Thoracic aorta (tissue), 2 donors: ENCODE data around the gene LYRM2. TPM values are rescaled to one million over a fixed set of nuclear protein-coding genes. Genes with fewer than 3 reads are reported as not detected.

ENCODE experiments used
- ATAC-seq: fragments of 150-250 bp; one replicate; pipeline ENCODE4 v1.8.0; 2017; ENCODE audit warnings: low read depth; ENCODE audit not compliant: insufficient number of reproducible peaks, low FRiP score
- DNase-seq: peaks from one replicate; pipeline ENCODE4 v3.0.0-alpha.2; 2020; ENCODE audit warnings: low spot score
- H3K27ac ChIP-seq, 2 donors: fragments of 200-600 bp; sonication (generic); 1 replicate in 1 of 2; 2 replicates in 1 of 2; pipeline ENCODE4 v1.5.1; 2016; ENCODE audit warnings: mild to moderate bottlenecking in 2 of 2, moderate library complexity in 2 of 2
- H3K27me3 ChIP-seq: fragments of 200-600 bp; sonication (generic); replicated peaks from 2 replicates; pipeline ENCODE4 v1.6.0; 2016; ENCODE audit warnings: mild to moderate bottlenecking; ENCODE audit not compliant: insufficient read depth
- H3K36me3 ChIP-seq: fragments of 200-600 bp; sonication (generic); one replicate; pipeline ENCODE4 v1.5.1; 2016
- H3K4me1 ChIP-seq, 2 donors: fragments of 200-600 bp; sonication (generic); 1 replicate in 1 of 2; 2 replicates in 1 of 2; pipeline versions ENCODE4 v1.5.1 to v1.6.0; 2016; ENCODE audit warnings: low read depth in 2 of 2, mild to moderate bottlenecking in 1 of 2; ENCODE audit not compliant: control insufficient read depth in 1 of 2
- H3K4me3 ChIP-seq: fragments of 200-600 bp; sonication (generic); 2 replicates; pipeline ENCODE4 v1.5.1; 2016; ENCODE audit warnings: mild to moderate bottlenecking
- H3K9me3 ChIP-seq: fragments of 200-600 bp; sonication (generic); 2 replicates; pipeline ENCODE4 v1.5.1; 2016
- total RNA-seq, 2 donors: library from RNA; depleted of rRNA; stranded (reverse); fragments of >200 nt; gene quantifications; one replicate each; pipeline versions ENCODE4 v1.1.0 to v1.2.3, GENCODE V29; 2016
- TF ChIP-seq, protein P1 (sequence below): fragments of 200-600 bp; sonication (generic); IDR thresholded peaks from one replicate; pipeline ENCODE4 v1.5.1; 2019; ENCODE audit warnings: antibody characterized with exemption

Gene LYRM2
- total RNA-seq, 2 donors from 2014 or later = 12.9 to 18.1 TPM

DNA sequence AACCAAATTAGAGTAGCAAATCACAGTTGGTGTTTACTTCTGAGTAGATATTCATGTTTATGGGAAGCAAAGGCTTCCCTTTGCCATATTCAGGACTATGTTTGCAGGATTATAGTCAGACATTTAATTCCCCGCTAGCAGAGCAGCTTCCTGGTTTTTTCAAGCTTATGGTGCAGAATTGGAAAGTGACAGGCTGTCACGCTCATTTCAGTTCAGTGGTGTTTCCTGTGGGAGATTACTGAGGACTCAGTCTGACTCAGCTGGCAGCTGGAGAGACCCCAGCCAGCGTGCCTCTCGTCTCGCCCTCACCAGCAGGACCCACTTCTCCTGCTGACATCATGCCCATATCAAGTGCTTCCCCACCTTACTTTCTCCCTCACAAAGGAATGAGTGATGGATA lies 85.1 kb downstream of the LYRM2 start:
- ATAC-seq = no peak

GRCh38 chr6:89547281-89547680 lies 91.3 kb downstream of the LYRM2 start:
- Histone ChIP-seq H3K36me3 (no peaks in the 10 kb centered on the region), H3K27ac (no peak overlapping the region), H3K27me3 (no peaks in the 10 kb centered on the region), H3K9me3 (no peaks in the 10 kb centered on the region), H3K4me1 (peaks cover 0 to 31% of the 10 kb centered on the region in 2 donors), H3K4me3 (no peak overlapping the region)
- DNase-seq = no peak
- TF ChIP-seq, protein P1, sequence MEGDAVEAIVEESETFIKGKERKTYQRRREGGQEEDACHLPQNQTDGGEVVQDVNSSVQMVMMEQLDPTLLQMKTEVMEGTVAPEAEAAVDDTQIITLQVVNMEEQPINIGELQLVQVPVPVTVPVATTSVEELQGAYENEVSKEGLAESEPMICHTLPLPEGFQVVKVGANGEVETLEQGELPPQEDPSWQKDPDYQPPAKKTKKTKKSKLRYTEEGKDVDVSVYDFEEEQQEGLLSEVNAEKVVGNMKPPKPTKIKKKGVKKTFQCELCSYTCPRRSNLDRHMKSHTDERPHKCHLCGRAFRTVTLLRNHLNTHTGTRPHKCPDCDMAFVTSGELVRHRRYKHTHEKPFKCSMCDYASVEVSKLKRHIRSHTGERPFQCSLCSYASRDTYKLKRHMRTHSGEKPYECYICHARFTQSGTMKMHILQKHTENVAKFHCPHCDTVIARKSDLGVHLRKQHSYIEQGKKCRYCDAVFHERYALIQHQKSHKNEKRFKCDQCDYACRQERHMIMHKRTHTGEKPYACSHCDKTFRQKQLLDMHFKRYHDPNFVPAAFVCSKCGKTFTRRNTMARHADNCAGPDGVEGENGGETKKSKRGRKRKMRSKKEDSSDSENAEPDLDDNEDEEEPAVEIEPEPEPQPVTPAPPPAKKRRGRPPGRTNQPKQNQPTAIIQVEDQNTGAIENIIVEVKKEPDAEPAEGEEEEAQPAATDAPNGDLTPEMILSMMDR = no peak
- ATAC-seq = no peak

More for the DNA sequence above, 85.1 kb downstream of the LYRM2 start:
- H3K9me3 ChIP-seq = no peaks in the 10 kb centered on the region
- no peak for DNase-seq
- no peak overlapping the region for H3K4me3 ChIP-seq
- peaks cover 0 to 46% of the 10 kb centered on the region in 2 donors for H3K4me1 ChIP-seq
- TF ChIP-seq, protein P1 = no peak
- H3K36me3 ChIP-seq = no peaks in the 10 kb centered on the region
- H3K27ac ChIP-seq = no peak overlapping the region
- H3K27me3 ChIP-seq = no peaks in the 10 kb centered on the region

GRCh38 chr6:89542866-89543265 lies 95.7 kb downstream of the LYRM2 start:
- Histone ChIP-seq H3K27ac (no peak overlapping the region), H3K4me3 (no peak overlapping the region), H3K9me3 (no peaks in the 10 kb centered on the region), H3K4me1 (peaks cover 0 to 8% of the 10 kb centered on the region in 2 donors), H3K27me3 (no peaks in the 10 kb centered on the region), H3K36me3 (no peaks in the 10 kb centered on the region)
- TF ChIP-seq, protein P1 = no peak
- DNase-seq = no peak
- ATAC-seq = no peak

- H3K4me1 ChIP-seq = peaks cover 0 to 8% of the 10 kb centered on the region in 2 donors
- no peaks in the 10 kb centered on the region for H3K36me3 ChIP-seq
- TF ChIP-seq, protein P1 = no peak
- ATAC-seq = no peak
- no peak overlapping the region for H3K27ac ChIP-seq
- H3K27me3 ChIP-seq = no peaks in the 10 kb centered on the region
- no peak for DNase-seq
- no peaks in the 10 kb centered on the region for H3K9me3 ChIP-seq
- no peak overlapping the region for H3K4me3 ChIP-seq
Observed at GRCh38 chr6:89542081-89542857, 96.3 kb downstream of the LYRM2 start.

DNA sequence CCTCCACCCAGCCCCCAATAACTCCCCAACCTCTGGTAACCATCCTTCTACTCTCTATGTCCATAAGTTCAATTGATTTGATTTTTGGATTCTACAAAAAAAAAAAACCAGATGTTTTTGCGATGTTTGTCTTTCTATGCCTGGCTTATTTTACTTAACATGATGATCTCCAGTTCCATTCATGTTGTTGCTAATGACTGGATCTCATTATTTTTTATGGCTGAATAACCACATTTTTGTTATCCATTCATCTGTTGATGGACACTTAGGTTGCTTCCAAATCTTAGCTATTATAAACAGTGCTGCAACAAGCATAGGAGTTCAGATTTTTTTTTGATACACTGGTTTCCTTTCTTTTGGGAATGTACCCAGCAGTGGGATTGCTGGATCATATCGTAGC lies 98.8 kb downstream of the LYRM2 start:
- Histone ChIP-seq H3K36me3 (no peaks in the 10 kb centered on the region), H3K27me3 (no peaks in the 10 kb centered on the region), H3K4me3 (no peak overlapping the region), H3K4me1 (peaks cover 0 to 8% of the 10 kb centered on the region in 2 donors), H3K9me3 (no peaks in the 10 kb centered on the region), H3K27ac (no peak overlapping the region)
- no peak for DNase-seq
- no peak for ATAC-seq
- TF ChIP-seq, protein P1 = no peak
